GM18868 (cell line): ENCODE measurements around the gene BANP.
"Not testable (repeated sequence)": the region's sequence is repeated elsewhere in the genome, so short reads cannot be mapped to it uniquely, and the experiment has no call there.

Experiments used
- ATAC-seq: cut with Tn5 transposase; IDR thresholded peaks from one replicate; pipeline ENCODE4 v1.9.1; 2021; ENCODE audit warnings: mild to moderate bottlenecking, moderate library complexity; ENCODE audit not compliant: unreplicated experiment

BANP gene

DNA sequence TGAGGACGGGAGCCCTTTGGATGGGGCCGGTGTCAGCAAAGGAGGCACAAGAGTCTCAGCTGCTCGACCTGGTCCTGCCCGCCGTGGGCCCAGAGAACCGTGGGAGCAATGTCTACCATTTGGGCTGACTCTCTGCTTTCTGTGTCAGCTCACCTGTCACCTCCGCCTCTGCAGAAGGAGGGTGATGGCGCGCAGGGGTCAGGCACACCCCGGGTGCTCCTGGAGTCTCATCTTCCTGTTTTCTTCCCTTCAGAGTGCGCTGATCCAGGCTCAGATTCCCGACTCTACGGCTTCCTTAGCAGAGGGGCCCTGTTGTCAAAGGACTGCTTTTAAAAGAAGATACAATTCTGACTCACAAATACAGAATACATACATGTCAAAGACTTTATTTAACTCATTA lies 167.1 kb downstream of the BANP start:
- no peak for ATAC-seq

DNA sequence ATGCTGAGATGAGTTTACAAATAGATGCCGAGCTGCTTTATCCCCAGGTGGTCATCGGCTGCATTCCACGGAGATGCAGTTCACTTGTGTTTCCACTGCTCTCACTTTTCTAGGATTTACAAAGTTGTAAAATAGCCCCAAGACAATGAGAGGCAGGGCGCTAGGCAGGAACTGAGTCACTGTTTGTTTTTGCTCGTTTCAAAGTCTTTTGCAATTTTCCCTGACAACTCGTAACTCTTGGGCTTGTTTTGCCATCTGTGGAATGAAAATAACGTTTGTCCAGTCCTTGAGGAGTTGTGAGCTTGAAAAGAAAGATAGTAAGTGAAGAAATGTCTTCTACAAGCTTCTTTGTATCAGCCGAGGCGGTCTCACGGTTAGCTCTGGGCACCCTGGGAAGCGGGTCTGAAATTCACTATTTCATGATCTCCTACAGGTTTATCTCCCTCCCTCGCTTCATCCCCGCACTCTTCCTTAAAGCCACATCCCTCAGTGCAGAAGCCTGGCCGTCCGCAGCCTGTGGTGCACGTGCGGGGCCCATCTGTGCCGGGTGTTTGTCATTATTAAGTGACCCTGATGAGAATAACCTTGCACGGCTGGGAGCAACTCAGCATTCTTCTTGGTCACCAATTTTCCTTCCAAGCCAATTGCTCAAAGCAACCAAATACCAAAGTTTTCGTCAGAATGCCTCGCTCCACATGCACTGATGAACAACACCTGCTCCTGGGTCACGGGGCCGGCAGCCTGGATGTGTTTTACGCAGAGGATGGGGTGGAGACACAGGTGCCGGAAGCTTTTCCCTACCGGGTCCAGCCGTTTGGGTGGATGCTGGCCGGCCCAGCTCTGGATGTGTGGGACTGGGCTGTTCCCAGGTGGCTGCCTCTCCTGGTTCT lies 167.9 kb downstream of the BANP start:
- not testable (repeated sequence) for ATAC-seq

DNA sequence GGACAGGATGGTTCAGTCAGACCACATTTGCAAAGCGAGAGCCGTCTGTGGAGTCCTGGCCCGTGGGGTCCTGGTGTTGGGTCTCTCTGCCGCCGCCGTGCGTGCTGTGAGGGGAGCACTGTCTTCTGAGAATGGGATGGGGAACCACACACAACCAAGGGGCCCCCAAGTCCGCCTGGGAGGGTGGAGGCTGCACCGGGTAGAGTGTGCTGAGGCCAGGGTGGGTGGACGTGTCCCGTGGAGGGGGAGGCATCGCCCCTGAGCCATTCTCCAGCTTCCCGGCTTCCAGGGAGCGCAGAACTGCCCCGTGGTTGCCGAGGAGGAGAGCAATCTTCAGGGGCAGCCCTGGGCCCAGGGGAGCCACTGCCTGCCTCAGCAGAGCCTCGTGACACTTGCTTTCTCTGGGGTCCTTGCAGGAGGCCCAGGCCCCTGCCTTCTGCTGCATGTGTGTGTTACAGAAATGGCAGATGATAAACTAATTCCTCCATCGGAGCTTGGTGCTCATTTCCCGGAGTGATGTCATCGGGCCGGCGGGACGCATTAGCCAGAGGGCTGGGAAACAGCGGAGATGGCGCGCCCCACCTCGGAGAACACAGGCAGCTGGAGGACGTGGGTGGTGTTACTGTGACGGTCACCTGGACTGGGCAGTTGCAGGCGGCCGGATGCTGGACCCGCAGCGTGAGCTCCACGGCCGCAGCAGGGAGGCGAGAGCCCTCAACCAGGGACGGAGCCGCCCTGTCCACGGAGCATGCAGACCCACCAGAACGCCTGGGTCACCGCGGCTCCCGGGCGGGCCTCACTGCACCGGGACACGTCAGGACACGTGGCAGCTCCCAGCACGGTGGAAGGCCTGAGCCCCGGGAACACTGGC lies 168.9 kb downstream of the BANP start:
- not testable (repeated sequence) for ATAC-seq

DNA sequence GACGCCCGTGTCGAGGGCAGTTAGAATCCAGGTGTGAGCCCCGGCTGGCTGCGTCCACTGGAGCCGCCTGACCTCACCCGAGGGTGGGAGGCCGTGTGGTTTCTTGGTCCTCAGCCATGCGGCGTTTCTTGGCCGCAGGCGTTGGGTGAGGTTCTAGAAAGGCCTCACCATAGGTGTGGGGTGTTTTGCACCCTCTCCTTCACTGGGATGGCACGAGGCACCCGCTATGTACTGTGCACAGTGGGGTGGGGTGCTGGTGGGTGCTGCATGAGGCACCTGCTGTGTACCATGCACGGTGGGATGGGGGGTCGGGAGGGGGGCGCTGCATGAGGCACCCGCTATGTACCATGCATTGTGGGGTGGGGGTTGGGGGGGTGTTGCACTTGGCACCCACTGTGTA lies 169.6 kb downstream of the BANP start:
- no peak for ATAC-seq

DNA sequence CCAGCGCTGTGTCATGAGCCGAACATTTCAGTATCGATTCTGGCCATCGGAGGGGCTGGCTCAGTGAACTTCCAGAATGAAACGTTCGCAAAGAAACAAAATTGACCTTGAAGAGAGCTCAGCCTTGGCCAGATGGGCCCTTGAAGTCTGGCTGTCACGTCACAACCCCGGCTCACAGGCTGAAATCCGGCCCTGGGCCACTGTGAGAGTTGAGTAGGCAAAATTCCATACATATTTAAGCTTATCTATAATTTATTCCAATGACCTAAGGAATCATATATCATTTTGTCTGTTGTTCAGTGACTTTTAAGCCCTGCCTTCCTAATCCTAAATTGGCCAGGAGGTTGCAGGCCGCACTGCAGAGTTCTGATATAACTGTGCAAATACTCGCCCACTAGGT lies 170.2 kb downstream of the BANP start:
- not testable (repeated sequence) for ATAC-seq

DNA sequence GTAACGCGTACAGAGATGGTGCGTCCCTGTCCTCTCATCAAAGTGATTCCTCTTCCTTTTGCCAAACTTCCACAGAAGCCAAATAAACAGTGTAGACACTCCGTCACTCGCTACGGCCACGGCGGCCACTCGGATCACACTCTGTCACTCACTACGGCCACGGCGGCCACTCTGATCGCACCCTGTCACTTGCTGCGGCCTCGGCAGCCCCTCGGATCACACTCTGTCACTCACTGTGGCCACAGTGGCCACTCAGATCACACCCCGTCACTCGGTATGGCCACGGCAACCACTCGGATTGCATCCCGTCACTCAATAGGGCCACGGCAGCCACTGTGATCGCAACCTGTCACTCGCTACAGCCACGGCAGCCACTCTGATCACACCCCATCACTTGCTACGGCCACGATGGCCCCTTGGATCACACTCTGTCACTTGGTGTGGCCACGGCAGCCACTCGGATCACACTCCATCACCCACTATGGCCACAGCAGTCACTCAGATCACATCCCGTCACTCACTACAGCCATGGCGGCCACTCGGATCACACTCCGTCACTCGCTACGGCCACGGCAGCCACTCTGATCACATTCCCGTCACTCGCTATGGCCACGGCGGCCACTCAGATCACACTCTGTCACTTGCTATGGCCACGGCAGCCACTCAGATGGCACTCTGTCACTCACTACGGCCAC lies 170.8 kb downstream of the BANP start:
- no peak for ATAC-seq
